GM23248 (cell line): ENCODE results near the gene JHY. TPM values are rescaled to one million over a fixed set of nuclear protein-coding genes. Genes with fewer than 3 reads are reported as not detected.

ENCODE experiments used
- DNase-seq: peaks from one replicate; pipeline ENCODE4 v3.0.0-alpha.2; 2015
- H2AFZ ChIP-seq: fragments of 200-600 bp; sonication (generic); 2 replicates; pipeline ENCODE4 v1.6.1; 2016; ENCODE audit warnings: antibody characterized with exemption
- H3F3A ChIP-seq: fragments of 200-600 bp; sonication (generic); 2 replicates; pipeline ENCODE4 v1.6.1; 2016; ENCODE audit warnings: mild to moderate bottlenecking, antibody characterized with exemption, mixed run types; ENCODE audit not compliant: insufficient read depth
- H3K27ac ChIP-seq: fragments of 200-600 bp; sonication (generic); 2 replicates; pipeline ENCODE4 v1.5.1; 2016; ENCODE audit warnings: mild to moderate bottlenecking
- H3K27me3 ChIP-seq: fragments of 200-600 bp; sonication (generic); replicated peaks from 2 replicates; pipeline ENCODE4 v1.6.1; 2016; ENCODE audit warnings: mild to moderate bottlenecking; ENCODE audit not compliant: insufficient read depth
- H3K36me3 ChIP-seq: fragments of 200-600 bp; sonication (generic); 2 replicates; pipeline ENCODE4 v1.6.1; 2016; ENCODE audit warnings: low read depth, mild to moderate bottlenecking
- H3K4me1 ChIP-seq: fragments of 200-600 bp; sonication (generic); 2 replicates; pipeline ENCODE4 v1.6.1; 2016; ENCODE audit warnings: mild to moderate bottlenecking; ENCODE audit not compliant: insufficient read depth
- H3K4me2 ChIP-seq: fragments of 200-600 bp; sonication (generic); one replicate; pipeline ENCODE4 v1.6.1; 2016; ENCODE audit warnings: mild to moderate bottlenecking; ENCODE audit not compliant: unreplicated experiment
- H3K4me3 ChIP-seq: fragments of 200-600 bp; sonication (generic); 2 replicates; pipeline ENCODE4 v1.5.1; 2016; ENCODE audit warnings: mild to moderate bottlenecking
- H3K79me2 ChIP-seq: fragments of 200-600 bp; sonication (generic); 2 replicates; pipeline ENCODE4 v1.6.1; 2016; ENCODE audit warnings: mild to moderate bottlenecking; ENCODE audit not compliant: insufficient read depth
- H3K9ac ChIP-seq: fragments of 200-600 bp; sonication (generic); 2 replicates; pipeline ENCODE4 v1.6.1; 2016; ENCODE audit warnings: mild to moderate bottlenecking
- H3K9me2 ChIP-seq: fragments of 200-600 bp; sonication (generic); 2 replicates; pipeline ENCODE4 v1.6.1; 2016; ENCODE audit warnings: mixed run types, mild to moderate bottlenecking, moderate library complexity; ENCODE audit not compliant: insufficient read depth
- H3K9me3 ChIP-seq: fragments of 200-600 bp; sonication (generic); one replicate; pipeline ENCODE4 v1.6.1; 2017; ENCODE audit warnings: low read depth
- H4K20me1 ChIP-seq: fragments of 200-600 bp; sonication (generic); 2 replicates; pipeline ENCODE4 v1.6.0; 2016; ENCODE audit not compliant: insufficient read depth
- EZH2 ChIP-seq: fragments of 200-600 bp; sonication (generic); IDR thresholded peaks from 2 replicates; pipeline ENCODE4 v1.6.1; 2018; ENCODE audit warnings: antibody characterized with exemption, mild to moderate bottlenecking; ENCODE audit not compliant: insufficient read depth, poor library complexity, severe bottlenecking
- EZH2phosphoT487 ChIP-seq: fragments of 200-600 bp; sonication (generic); IDR thresholded peaks from 2 replicates; pipeline ENCODE4 v1.6.1; 2018; ENCODE audit warnings: antibody characterized with exemption, moderate library complexity, mild to moderate bottlenecking, low read depth; ENCODE audit not compliant: insufficient read depth
- WGBS, 2 experiments: methylation state at CpG; one replicate each; pipeline ENCODE4 v1.1.6; 2015 to 2017; ENCODE audit warnings: low lambda C conversion rate in 2 of 2, low coverage in 1 of 2; ENCODE audit errors: missing lambda C conversion rate in 2 of 2; 5-methylcytosine and 5-hydroxymethylcytosine counted together
- in situ Hi-C: fragments of 300-500 bp; cut with MboI; formaldehyde crosslinking; loops from 2 replicates; pipeline ENCODE4 v1.15.0; 2020
- polyA plus RNA-seq: library from polyadenylated mRNA; unstranded; fragments of >200 nt; fragmentation: Nextera tagmentation; extraction: Ambion mirVana; gene quantifications from 2 replicates; pipeline ENCODE4 v1.2.1, GENCODE V29; 2016
- total RNA-seq: library from RNA; depleted of rRNA; stranded (reverse); fragments of >200 nt; shearing (Covaris generic); gene quantifications from 2 replicates; pipeline ENCODE4 v1.2.3, GENCODE V29; 2014

The JHY gene
- total and polyA plus RNA-seq, 2 experiments from 2014 or later, result 5.1 to 5.3 TPM

DNA sequence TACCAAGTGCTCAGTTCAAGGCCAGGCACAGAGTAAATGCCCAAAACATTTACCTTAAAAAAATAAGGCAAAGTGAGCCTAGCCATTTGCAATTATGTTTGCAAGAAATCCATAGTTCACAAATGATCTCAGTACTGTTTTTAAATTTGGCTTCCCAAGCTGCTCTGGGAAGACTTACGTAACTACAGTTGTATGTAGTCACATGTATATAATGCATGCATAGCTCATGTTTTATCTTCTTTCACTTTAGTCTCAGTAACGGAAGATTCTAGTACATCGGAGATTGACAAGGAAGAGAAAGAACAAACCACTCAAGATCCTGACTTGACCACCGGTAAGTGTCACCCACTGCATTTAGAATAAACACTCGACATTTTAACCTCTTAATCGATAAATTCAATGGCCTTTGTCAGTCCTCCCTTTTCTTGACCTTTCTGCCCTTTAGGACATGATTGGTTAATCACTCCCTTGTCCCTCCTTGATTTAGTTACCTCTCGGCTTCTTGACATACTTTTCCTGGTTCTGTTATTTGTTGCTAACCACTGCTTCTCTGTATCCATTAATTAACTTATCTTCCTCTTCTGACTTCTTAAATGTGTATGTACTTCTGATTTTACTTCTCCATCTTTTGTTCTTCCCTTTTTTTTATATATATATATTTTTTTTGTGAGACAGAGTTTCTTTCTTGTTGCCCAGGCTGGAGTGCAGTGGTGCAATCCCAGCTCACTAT is 18.0 kb upstream of the JHY start:
- WGBS, 2 experiments, result 76 to 79% methylated on average over 7 of the region's 7 CpGs
- in situ Hi-C loops, result loop anchor here (5.0 kb wide), 1 partner anchor 153 kb away; no protein-coding TSS in a partner anchor
- H3K9me3 ChIP-seq, result no peaks in the 10 kb centered on the region

GRCh38 chr11:122869622-122870021 is 12.9 kb upstream of the JHY start:
- no peak overlapping the region for H3K9ac ChIP-seq
- H4K20me1 ChIP-seq, result no peaks in the 10 kb centered on the region
- H3K27me3 ChIP-seq, result no peaks in the 10 kb centered on the region
- no peak overlapping the region for H3K27ac ChIP-seq
- H3K4me2 ChIP-seq, result no peak overlapping the region
- 76 to 77% methylated on average over 6 of the region's 6 CpGs for WGBS, 2 experiments
- H3F3A ChIP-seq, result no peaks in the 10 kb centered on the region
- no peaks in the 10 kb centered on the region for H3K9me3 ChIP-seq
- no peak overlapping the region for H2AFZ ChIP-seq
- no peaks in the 10 kb centered on the region for H3K9me2 ChIP-seq
- no peaks in the 10 kb centered on the region for H3K4me1 ChIP-seq
- H3K36me3 ChIP-seq, result no peaks in the 10 kb centered on the region
- in situ Hi-C loops, result loop anchor here (5.0 kb wide), 1 partner anchor 148 kb away; no protein-coding TSS in a partner anchor
- TF ChIP-seq EZH2, result no peak
- no peak for TF ChIP-seq EZH2phosphoT487
- H3K4me3 ChIP-seq, result no peak overlapping the region
- no peak for DNase-seq
- H3K79me2 ChIP-seq, result no peaks in the 10 kb centered on the region

More for the DNA sequence above, 18.0 kb upstream of the JHY start:
- Histone ChIP-seq H3K4me2 (no peak overlapping the region), H2AFZ (no peak overlapping the region), H4K20me1 (no peaks in the 10 kb centered on the region), H3K27me3 (no peaks in the 10 kb centered on the region), H3K79me2 (no peaks in the 10 kb centered on the region), H3K36me3 (no peaks in the 10 kb centered on the region), H3K4me1 (no peaks in the 10 kb centered on the region), H3K4me3 (no peak overlapping the region), H3K9me2 (no peaks in the 10 kb centered on the region), H3K27ac (no peak overlapping the region), H3F3A (no peaks in the 10 kb centered on the region), H3K9ac (no peak overlapping the region)
- no peak for DNase-seq
- TF ChIP-seq EZH2phosphoT487 (no peak), EZH2 (no peak)

GRCh38 chr11:122871302-122871701 is 11.3 kb upstream of the JHY start:
- 76 to 81% methylated on average over 4 of the region's 4 CpGs for WGBS, 2 experiments
- no peaks in the 10 kb centered on the region for H3K4me1 ChIP-seq
- no peaks in the 10 kb centered on the region for H3F3A ChIP-seq
- TF ChIP-seq EZH2, result no peak
- TF ChIP-seq EZH2phosphoT487, result no peak
- no peaks in the 10 kb centered on the region for H3K9me3 ChIP-seq
- H4K20me1 ChIP-seq, result no peaks in the 10 kb centered on the region
- H2AFZ ChIP-seq, result no peak overlapping the region
- H3K79me2 ChIP-seq, result no peaks in the 10 kb centered on the region
- H3K27ac ChIP-seq, result no peak overlapping the region
- DNase-seq, result no peak
- H3K9me2 ChIP-seq, result no peaks in the 10 kb centered on the region
- H3K4me3 ChIP-seq, result no peak overlapping the region
- H3K9ac ChIP-seq, result no peak overlapping the region
- no peaks in the 10 kb centered on the region for H3K36me3 ChIP-seq
- in situ Hi-C loops, result no loop called here
- no peak overlapping the region for H3K4me2 ChIP-seq
- no peaks in the 10 kb centered on the region for H3K27me3 ChIP-seq

DNA sequence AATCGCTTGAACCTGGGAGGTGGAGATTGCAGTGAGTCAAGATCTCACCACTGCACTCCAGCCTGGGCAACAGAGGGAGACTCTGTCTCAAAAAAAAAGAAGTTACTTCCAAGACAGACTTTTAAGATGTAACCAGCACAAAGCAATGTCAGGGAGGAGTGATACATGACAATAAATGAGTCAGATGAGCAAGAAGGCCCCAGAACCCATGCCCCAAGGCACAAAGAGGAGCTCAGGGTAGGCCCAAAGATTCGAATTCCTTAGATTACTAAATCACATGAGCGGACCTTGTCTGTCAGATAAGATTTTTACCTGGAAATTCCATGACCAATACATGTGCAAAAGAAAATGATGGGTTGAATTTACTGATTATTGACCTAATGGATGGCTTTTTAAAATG is 10.5 kb upstream of the JHY start:
- TF ChIP-seq EZH2 (no peak), EZH2phosphoT487 (no peak)
- Histone ChIP-seq H3K27ac (no peak overlapping the region), H3K27me3 (no peaks in the 10 kb centered on the region), H3F3A (peaks cover 5% of the 10 kb centered on the region; the same call in 1 of the 2 replicates), H3K9me2 (no peaks in the 10 kb centered on the region), H3K36me3 (no peaks in the 10 kb centered on the region), H3K4me2 (no peak overlapping the region), H3K9me3 (no peaks in the 10 kb centered on the region), H4K20me1 (no peaks in the 10 kb centered on the region), H2AFZ (no peak overlapping the region), H3K4me3 (no peak overlapping the region), H3K9ac (no peak overlapping the region), H3K79me2 (no peaks in the 10 kb centered on the region), H3K4me1 (no peaks in the 10 kb centered on the region)
- whole genome bisulfite sequencing, 2 experiments, result 77 to 81% methylated on average over 3 of the region's 3 CpGs
- in situ Hi-C loops, result no loop called here
- no peak for DNase-seq
